Prostate gland (tissue), 2 donors: ENCODE results near the gene ARHGAP44.

ENCODE experiments used
- CTCF ChIP-seq, 4 experiments: fragments of 200-600 bp in 2 of 4; fragments of 450-650 bp in 2 of 4; sonication (generic) in 2 of 4; IDR thresholded peaks; 1 replicate in 3 of 4; 2 replicates in 1 of 4; pipeline ENCODE4 v1.5.1; 2016 to 2019; ENCODE audit warnings: antibody characterized with exemption in 4 of 4, mild to moderate bottlenecking in 2 of 4, moderate library complexity in 2 of 4
- POLR2A ChIP-seq: fragments of 450-650 bp; IDR thresholded peaks from one replicate; pipeline ENCODE4 v1.6.1; 2016; ENCODE audit warnings: antibody characterized with exemption, mild to moderate bottlenecking
- POLR2AphosphoS5 ChIP-seq: sonication (generic); formaldehyde crosslinking; IDR thresholded peaks from one replicate; pipeline ENCODE4 v1.6.1; 2017; ENCODE audit warnings: antibody characterized with exemption

GRCh38 chr17:12789075-12789480, 220 bp upstream of the ARHGAP44 start:
- no peak for TF ChIP-seq POLR2A
- peak; percentile 52 for TF ChIP-seq POLR2AphosphoS5
- TF ChIP-seq CTCF (IDR thresholded peaks at IDR 0.05): no peak
